ENCODE results near the gene ANO3. TPM values are rescaled to one million over a fixed set of nuclear protein-coding genes. Genes with fewer than 3 reads are reported as not detected.

Gene ANO3
- total RNA-seq, 1 donor, result 5.9 TPM

DNA sequence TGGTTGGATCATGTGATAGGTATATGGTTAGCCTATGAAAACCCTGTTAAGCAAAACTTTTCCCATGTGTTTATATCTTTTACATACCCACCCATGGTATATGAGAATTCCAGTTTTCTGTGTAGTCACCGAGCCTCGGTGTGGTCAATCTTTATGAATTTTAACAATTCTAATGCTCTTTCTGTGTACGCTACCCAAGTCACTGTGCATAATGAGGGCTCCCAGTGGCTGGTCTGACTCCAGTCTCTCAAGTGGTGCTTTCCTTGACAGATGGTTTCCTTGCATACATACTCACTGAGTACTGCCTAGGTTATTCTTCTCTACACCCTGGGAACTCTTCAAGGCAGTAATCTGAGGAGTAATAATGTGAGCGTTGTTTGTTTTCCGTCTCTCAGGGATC is 222.5 kb downstream of the ANO3 start:
- no peak for TF ChIP-seq CTCF (IDR thresholded peaks at IDR 0.05; ENCODE audit: insufficient read depth, low read length)

DNA sequence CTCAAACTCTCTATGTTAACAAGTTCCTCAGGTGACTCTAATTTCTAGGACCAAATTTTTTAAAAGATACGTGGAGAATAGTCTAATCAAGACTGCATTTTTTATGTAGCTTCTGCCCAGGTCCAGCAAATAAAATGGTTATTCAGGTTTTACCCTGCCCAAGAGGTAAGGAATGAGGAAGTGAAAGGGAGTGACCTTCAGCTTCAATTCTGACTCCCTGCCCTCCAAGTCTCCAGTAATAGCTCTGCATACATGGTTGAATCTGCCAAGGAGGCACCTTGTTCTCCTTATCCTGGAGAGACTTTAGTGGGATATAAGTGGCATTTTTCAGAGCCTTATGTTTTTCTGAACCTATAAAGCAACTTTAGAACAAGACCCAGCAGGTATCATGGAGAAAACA is 224.7 kb downstream of the ANO3 start:
- DNase-seq (ENCODE audit: low read depth), result no peak
- no peak overlapping the region for H3K4me3 ChIP-seq (ENCODE audit: low read depth, low read length)
- no peak for TF ChIP-seq CTCF (IDR thresholded peaks at IDR 0.05; ENCODE audit: insufficient read depth, low read length)

More for the DNA sequence above, 222.5 kb downstream of the ANO3 start:
- no peak overlapping the region for H3K4me3 ChIP-seq (ENCODE audit: low read depth, low read length)
- DNase-seq (ENCODE audit: low read depth), result no peak

- no peak for TF ChIP-seq CTCF (IDR thresholded peaks at IDR 0.05; ENCODE audit: insufficient read depth, low read length)
- no peak overlapping the region for H3K4me3 ChIP-seq (ENCODE audit: low read depth, low read length)
- no peak for DNase-seq (ENCODE audit: low read depth)
Measured at GRCh38 chr11:26557666-26558065, 225.7 kb downstream of the ANO3 start.

GRCh38 chr11:26558190-26558589 is 226.3 kb downstream of the ANO3 start:
- TF ChIP-seq CTCF (IDR thresholded peaks at IDR 0.05; ENCODE audit: insufficient read depth, low read length), result no peak
- H3K4me3 ChIP-seq (ENCODE audit: low read depth, low read length), result no peak overlapping the region
- no peak for DNase-seq (ENCODE audit: low read depth)

DNA sequence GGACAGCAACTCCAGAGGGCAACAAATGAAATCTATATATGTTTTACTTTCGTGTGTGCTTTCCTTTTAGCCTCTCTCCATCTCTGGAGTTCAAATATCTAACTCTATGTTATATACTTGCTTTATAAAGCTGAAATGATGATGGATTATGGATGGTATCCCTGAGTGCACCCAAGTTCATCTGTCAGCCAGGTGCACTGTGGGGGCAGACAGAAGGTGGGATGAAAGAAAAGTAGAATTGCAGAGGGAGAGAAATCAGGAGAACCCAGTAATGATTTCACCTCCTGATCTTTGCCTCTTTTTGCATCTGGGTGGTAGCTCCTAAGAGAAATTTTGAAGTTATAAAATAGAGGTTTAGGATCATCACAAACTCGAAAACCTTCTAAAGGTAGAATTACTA is 237.7 kb downstream of the ANO3 start:
- no peak overlapping the region for H3K4me3 ChIP-seq (ENCODE audit: low read depth, low read length)
- no peak for DNase-seq (ENCODE audit: low read depth)
- no peak for TF ChIP-seq CTCF (IDR thresholded peaks at IDR 0.05; ENCODE audit: insufficient read depth, low read length)

DNA sequence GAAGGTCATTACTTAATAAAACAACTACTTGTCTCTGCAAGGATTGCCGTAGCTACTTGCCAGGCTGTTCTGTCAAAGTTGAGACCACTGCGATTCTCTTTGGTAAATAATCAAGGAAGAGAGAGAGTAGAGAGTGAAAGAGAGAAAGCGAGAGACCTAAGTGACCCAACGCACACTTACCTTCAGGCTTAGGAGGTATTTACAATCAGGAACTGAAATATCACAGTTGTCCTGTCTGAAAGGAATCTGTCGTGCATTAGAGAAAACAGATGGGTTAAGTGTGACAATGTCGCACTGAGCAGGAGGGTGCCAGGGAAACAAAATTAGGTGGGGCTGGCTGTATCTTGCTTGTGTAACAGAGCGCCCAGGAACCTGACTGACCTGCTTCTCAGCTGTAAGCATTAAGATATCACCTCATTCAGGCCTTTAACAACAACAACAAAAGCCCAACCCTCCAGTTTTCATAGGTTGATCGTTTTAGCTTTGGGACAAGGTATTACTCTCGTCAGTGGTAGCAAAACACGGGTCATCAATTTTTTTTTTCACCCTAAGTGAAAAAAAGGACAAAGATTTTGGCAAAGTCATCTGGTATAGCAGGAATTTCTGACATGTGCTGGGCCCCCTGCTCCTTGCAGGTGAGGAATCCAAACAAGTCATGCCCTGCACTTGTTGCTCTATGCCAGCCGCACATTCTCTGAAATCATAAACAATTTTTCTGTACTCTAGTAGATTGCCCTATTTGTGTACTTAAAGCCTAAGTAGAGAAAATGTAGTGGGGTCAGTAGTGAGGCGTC is 240.1 kb downstream of the ANO3 start, which contains the start of gene MUC15:
TSS of gene MUC15 (minus strand) at position 403 of the 794 bp plus-strand sequence. CDS start 5,169 bp downstream, outside the sequence.
- no peak within 1 kb of the TSS for H3K4me3 ChIP-seq (ENCODE audit: low read depth, low read length)
- no peak for DNase-seq (ENCODE audit: low read depth)
- no peak for TF ChIP-seq CTCF (IDR thresholded peaks at IDR 0.05; ENCODE audit: insufficient read depth, low read length)

Data from fibroblast of the aortic adventitia (primary cell).